Activated CD8-positive, alpha-beta memory T cell treated with anti-CD3 and anti-CD28 coated beads, Interleukin-2, amount 10 ng/mL, durations not matched to agents 7 days and 5 days (primary cell): ENCODE results near the gene KCNN1. TPM values are rescaled to one million over a fixed set of nuclear protein-coding genes. Genes with fewer than 3 reads are reported as not detected.
A peak's percentile ranks its signal among the peaks of the same experiment; 100 is the strongest.

Experiments used
- ATAC-seq: fragments of 150-1000 bp; cut with Tn5 transposase; one replicate; pipeline ENCODE4 v1.10.0; 2021; ENCODE audit warnings: moderate library complexity
- CTCF ChIA-PET: fragments of 350-600 bp; sonication (Branson Sonifier 250); formaldehyde crosslinking; loops from one replicate; lab custom pipeline; 2021; ENCODE audit warnings: antibody characterized with exemption; lab: Charles Lee
- DNase-seq: peaks from one replicate; pipeline ENCODE4 v3.0.0-alpha.2; 2020
- H3K27ac Mint-ChIP-seq: one replicate; pipeline ENCODE4 v1.8.0; 2021; ENCODE audit warnings: mild to moderate bottlenecking, mixed read lengths
- H3K27me3 Mint-ChIP-seq: one replicate; pipeline ENCODE4 v1.8.0; 2021; ENCODE audit warnings: mixed read lengths
- H3K36me3 Mint-ChIP-seq: one replicate; pipeline ENCODE4 v1.8.0; 2021; ENCODE audit warnings: mild to moderate bottlenecking, mixed read lengths
- H3K4me1 Mint-ChIP-seq: one replicate; pipeline ENCODE4 v1.8.0; 2021; ENCODE audit warnings: mixed read lengths
- H3K4me3 Mint-ChIP-seq: one replicate; pipeline ENCODE4 v1.8.0; 2021; ENCODE audit warnings: mild to moderate bottlenecking, moderate library complexity, mixed read lengths
- H3K9me3 Mint-ChIP-seq: one replicate; pipeline ENCODE4 v1.8.0; 2022; ENCODE audit warnings: low read depth, mixed read lengths
- total RNA-seq, 2 experiments: library from RNA; stranded (reverse); gene quantifications; one replicate each; pipeline ENCODE4 v1.2.3, GENCODE V29; 2021

Gene KCNN1
- total RNA-seq, 2 experiments from 2014 or later = 0.21 TPM; not detected in 1

GRCh38 chr19:17937371-17937900 is 29.5 kb upstream of the KCNN1 start:
- CTCF ChIA-PET = interaction anchor here (0.6 to 12.7 kb wide), 17 partner anchors 9 to 510 kb away, joined by 3 to 361 read pairs (median 6); partner anchors contain the start of gene RPL18A
- Mint-ChIP-seq H3K9me3 (no peaks in the 10 kb centered on the region), H3K4me1 (peaks cover 12% of the 10 kb centered on the region), H3K4me3 (no peak overlapping the region), H3K27ac (no peak overlapping the region), H3K27me3 (no peaks in the 10 kb centered on the region), H3K36me3 (peaks cover 5% of the 10 kb centered on the region)
- ATAC-seq (no peak), DNase-seq (no peak)

- Mint-ChIP-seq H3K4me3 (no peak overlapping the region), H3K9me3 (no peaks in the 10 kb centered on the region), H3K36me3 (peaks cover 5% of the 10 kb centered on the region), H3K27me3 (no peaks in the 10 kb centered on the region), H3K4me1 (peaks cover 12% of the 10 kb centered on the region), H3K27ac (no peak overlapping the region)
- DNase-seq (peak; percentile 88), ATAC-seq (peak; percentile 93)
- CTCF ChIA-PET = interaction anchor here (0.6 to 12.7 kb wide), 30 partner anchors 8 to 443 kb away, joined by 3 to 361 read pairs (median 4); partner anchors contain the start of genes JAK3 and RPL18A
Measured at GRCh38 chr19:17938092-17938845, 28.6 kb upstream of the KCNN1 start.

GRCh38 chr19:17942181-17942580 is 24.7 kb upstream of the KCNN1 start:
- H3K9me3 Mint-ChIP-seq = no peaks in the 10 kb centered on the region
- no peak overlapping the region for H3K27ac Mint-ChIP-seq
- H3K4me1 Mint-ChIP-seq = peaks cover 8% of the 10 kb centered on the region
- H3K27me3 Mint-ChIP-seq = no peaks in the 10 kb centered on the region
- H3K4me3 Mint-ChIP-seq = no peak overlapping the region
- DNase-seq = no peak
- CTCF ChIA-PET = interaction anchor here (1.5 kb wide), 1 partner anchor 54 kb away, joined by 11 read pairs; no protein-coding TSS in a partner anchor
- no peak for ATAC-seq
- H3K36me3 Mint-ChIP-seq = peaks cover 5% of the 10 kb centered on the region

- Mint-ChIP-seq H3K4me3 (no peak overlapping the region), H3K9me3 (no peaks in the 10 kb centered on the region), H3K27me3 (no peaks in the 10 kb centered on the region), H3K36me3 (peaks cover 3% of the 10 kb centered on the region), H3K4me1 (peaks cover 12% of the 10 kb centered on the region), H3K27ac (no peak overlapping the region)
- CTCF ChIA-PET = interaction anchor here (1.5 to 6.4 kb wide), 2 partner anchors 9 to 53 kb away, joined by 11 to 77 read pairs; partner anchors contain the start of gene CCDC124
- DNase-seq (no peak), ATAC-seq (no peak)
Measured at GRCh38 chr19:17942582-17943273, 24.2 kb upstream of the KCNN1 start.

- CTCF ChIA-PET = interaction anchor here (0.8 to 6.4 kb wide), 4 partner anchors 10 to 52 kb away, joined by 3 to 91 read pairs (median 44); partner anchors contain the start of gene CCDC124
- peaks cover 3% of the 10 kb centered on the region for H3K36me3 Mint-ChIP-seq
- peaks cover 12% of the 10 kb centered on the region for H3K4me1 Mint-ChIP-seq
- H3K4me3 Mint-ChIP-seq = no peak overlapping the region
- no peaks in the 10 kb centered on the region for H3K27me3 Mint-ChIP-seq
- DNase-seq (no peak), ATAC-seq (no peak)
- H3K27ac Mint-ChIP-seq = no peak overlapping the region
- no peaks in the 10 kb centered on the region for H3K9me3 Mint-ChIP-seq
Measured at GRCh38 chr19:17943274-17944221, 23.4 kb upstream of the KCNN1 start.

GRCh38 chr19:17944301-17944700 is 22.6 kb upstream of the KCNN1 start:
- Mint-ChIP-seq H3K27ac (no peak overlapping the region), H3K27me3 (peaks cover 7% of the 10 kb centered on the region), H3K36me3 (peaks cover 3% of the 10 kb centered on the region), H3K9me3 (no peaks in the 10 kb centered on the region), H3K4me3 (no peak overlapping the region), H3K4me1 (peaks cover 17% of the 10 kb centered on the region)
- CTCF ChIA-PET = interaction anchor here (0.8 to 6.4 kb wide), 4 partner anchors 11 to 57 kb away, joined by 3 to 91 read pairs (median 42); partner anchors contain the start of gene CCDC124
- DNase-seq (no peak), ATAC-seq (no peak)

- H3K4me1 Mint-ChIP-seq = peaks cover 36% of the 10 kb centered on the region
- peak overlapping the region; percentile 85 for H3K27ac Mint-ChIP-seq
- CTCF ChIA-PET = interaction anchor here (0.7 to 6.4 kb wide), 5 partner anchors 14 to 1118 kb away, joined by 4 to 91 read pairs (median 4); partner anchors contain the start of genes CCDC124 and RPL18A
- H3K36me3 Mint-ChIP-seq = no peaks in the 10 kb centered on the region
- H3K9me3 Mint-ChIP-seq = no peaks in the 10 kb centered on the region
- peaks cover 32% of the 10 kb centered on the region for H3K27me3 Mint-ChIP-seq
- DNase-seq = no peak
- H3K4me3 Mint-ChIP-seq = peak overlapping the region; percentile 77
- peak; percentile 61 for ATAC-seq
Measured at GRCh38 chr19:17946965-17947784, 19.7 kb upstream of the KCNN1 start.

GRCh38 chr19:17947815-17948513 is 18.9 kb upstream of the KCNN1 start:
- peak overlapping the region; percentile 77 for H3K4me3 Mint-ChIP-seq
- peaks cover 36% of the 10 kb centered on the region for H3K4me1 Mint-ChIP-seq
- H3K27ac Mint-ChIP-seq = no peak overlapping the region
- no peaks in the 10 kb centered on the region for H3K36me3 Mint-ChIP-seq
- H3K27me3 Mint-ChIP-seq = peaks cover 40% of the 10 kb centered on the region
- ATAC-seq (peak; percentile 78), DNase-seq (peak; percentile 96)
- CTCF ChIA-PET = interaction anchor here (0.8 to 6.4 kb wide), 3 partner anchors 14 to 89 kb away, joined by 4 to 91 read pairs (median 77); partner anchors contain the start of genes CCDC124 and RPL18A
- no peaks in the 10 kb centered on the region for H3K9me3 Mint-ChIP-seq

- Mint-ChIP-seq H3K9me3 (no peaks in the 10 kb centered on the region), H3K4me1 (peaks cover 36% of the 10 kb centered on the region), H3K27ac (no peak overlapping the region), H3K27me3 (peaks cover 46% of the 10 kb centered on the region), H3K4me3 (peak overlapping the region; percentile 56), H3K36me3 (no peaks in the 10 kb centered on the region)
- CTCF ChIA-PET = interaction anchor here (0.6 to 6.4 kb wide), 3 partner anchors 15 to 461 kb away, joined by 3 to 91 read pairs (median 77); partner anchors contain the start of gene CCDC124
- DNase-seq (no peak), ATAC-seq (no peak)
Measured at GRCh38 chr19:17948514-17948900, 18.4 kb upstream of the KCNN1 start.

- H3K36me3 Mint-ChIP-seq = no peaks in the 10 kb centered on the region
- H3K27ac Mint-ChIP-seq = peak overlapping the region; percentile 24
- no peak for DNase-seq
- H3K27me3 Mint-ChIP-seq = peaks cover 53% of the 10 kb centered on the region
- peaks cover 36% of the 10 kb centered on the region for H3K4me1 Mint-ChIP-seq
- no peak for ATAC-seq
- peak overlapping the region; percentile 10 for H3K4me3 Mint-ChIP-seq
- no peaks in the 10 kb centered on the region for H3K9me3 Mint-ChIP-seq
- CTCF ChIA-PET = interaction anchor here (0.6 to 6.4 kb wide), 4 partner anchors 11 to 460 kb away, joined by 3 to 91 read pairs (median 42); partner anchors contain the start of gene CCDC124
Measured at GRCh38 chr19:17948931-17949930, 17.7 kb upstream of the KCNN1 start.
